H9 (cell line): ENCODE results near the gene PTGR1. TPM values are rescaled to one million over a fixed set of nuclear protein-coding genes. Genes with fewer than 3 reads are reported as not detected.

Experiments used
- DNase-seq: peaks from one replicate; pipeline ENCODE4 v3.0.0-alpha.2; 2017
- H2AFZ ChIP-seq: one replicate; pipeline ENCODE4 v1.6.1; 2013; ENCODE audit warnings: mild to moderate bottlenecking, low read length, control low read depth, moderate library complexity
- H2AK5ac ChIP-seq: 2 replicates; pipeline ENCODE4 v1.6.1; 2013; ENCODE audit warnings: low read length, control low read depth, mixed read lengths; ENCODE audit not compliant: insufficient read length
- H2BK120ac ChIP-seq: one replicate; pipeline ENCODE4 v1.6.1; 2013; ENCODE audit warnings: low read depth, mild to moderate bottlenecking, low read length, control low read depth, inconsistent platforms; ENCODE audit not compliant: poor library complexity, severe bottlenecking
- H2BK12ac ChIP-seq: 2 replicates; pipeline ENCODE4 v1.6.1; 2013; ENCODE audit warnings: low read length, control low read depth, mixed read lengths, low read depth; ENCODE audit not compliant: insufficient read length
- H2BK15ac ChIP-seq: 2 replicates; pipeline ENCODE4 v1.6.1; 2013; ENCODE audit warnings: low read depth, low read length, control low read depth
- H2BK20ac ChIP-seq: one replicate; pipeline ENCODE4 v1.6.1; 2013; ENCODE audit warnings: low read depth, mild to moderate bottlenecking, low read length, control low read depth, inconsistent platforms; ENCODE audit not compliant: poor library complexity, severe bottlenecking
- H2BK5ac ChIP-seq: 2 replicates; pipeline ENCODE4 v1.6.1; 2013; ENCODE audit warnings: low read length, control low read depth, mixed read lengths; ENCODE audit not compliant: insufficient read length
- H3K14ac ChIP-seq: 2 replicates; pipeline ENCODE4 v1.6.1; 2013; ENCODE audit warnings: low read length, control low read depth; ENCODE audit not compliant: insufficient read depth
- H3K18ac ChIP-seq: 2 replicates; pipeline ENCODE4 v1.6.1; 2013; ENCODE audit warnings: low read depth, mild to moderate bottlenecking, mixed read lengths, low read length, control low read depth; ENCODE audit not compliant: insufficient read length
- H3K23ac ChIP-seq: 2 replicates; pipeline ENCODE4 v1.6.1; 2013; ENCODE audit warnings: low read length, control low read depth, mixed read lengths, low read depth; ENCODE audit not compliant: insufficient read length
- H3K23me2 ChIP-seq: 2 replicates; pipeline ENCODE4 v1.6.1; 2013; ENCODE audit warnings: low read depth, mild to moderate bottlenecking, mixed read lengths, low read length, control low read depth; ENCODE audit not compliant: insufficient read length, poor library complexity, severe bottlenecking
- H3K27ac ChIP-seq: 2 replicates; pipeline ENCODE4 v1.5.1; 2013; ENCODE audit warnings: low read length, control low read depth, mixed read lengths, low read depth; ENCODE audit not compliant: insufficient read length
- H3K27me3 ChIP-seq: 2 replicates; pipeline ENCODE4 v1.6.1; 2013; ENCODE audit warnings: low read length, control low read depth, inconsistent platforms; ENCODE audit not compliant: insufficient read depth
- H3K4ac ChIP-seq: 2 replicates; pipeline ENCODE4 v1.6.1; 2013; ENCODE audit warnings: low read depth, mild to moderate bottlenecking, control low read depth, inconsistent platforms, low read length, moderate library complexity
- H3K4me1 ChIP-seq: 2 replicates; pipeline ENCODE4 v1.6.1; 2013; ENCODE audit warnings: low read length, control low read depth, inconsistent platforms; ENCODE audit not compliant: insufficient read depth
- H3K4me2 ChIP-seq: 2 replicates; pipeline ENCODE4 v1.6.1; 2013; ENCODE audit warnings: low read length, control low read depth, mixed read lengths; ENCODE audit not compliant: insufficient read length, insufficient read depth
- H3K56ac ChIP-seq: 2 replicates; pipeline ENCODE4 v1.6.1; 2013; ENCODE audit warnings: low read depth, mild to moderate bottlenecking, mixed read lengths, low read length, control low read depth; ENCODE audit not compliant: insufficient read length
- H3K79me1 ChIP-seq: 2 replicates; pipeline ENCODE4 v1.6.1; 2013; ENCODE audit warnings: low read depth, mild to moderate bottlenecking, moderate library complexity, low read length, control low read depth, inconsistent platforms; ENCODE audit not compliant: insufficient read depth, poor library complexity, severe bottlenecking
- H3K79me2 ChIP-seq: 2 replicates; pipeline ENCODE4 v1.6.1; 2013; ENCODE audit warnings: low read length, control low read depth, inconsistent platforms; ENCODE audit not compliant: insufficient read depth
- H3K9ac ChIP-seq: 2 replicates; pipeline ENCODE4 v1.6.1; 2013; ENCODE audit warnings: low read length, control low read depth, mixed read lengths; ENCODE audit not compliant: insufficient read length; ENCODE audit errors: extremely low read depth
- H3K9me3 ChIP-seq: one replicate; pipeline ENCODE4 v1.6.1; 2013; ENCODE audit warnings: low read depth, low read length, inconsistent platforms; ENCODE audit not compliant: control insufficient read depth
- H3T11ph ChIP-seq: one replicate; pipeline ENCODE4 v1.6.1; 2013; ENCODE audit warnings: mild to moderate bottlenecking, low read length, control low read depth, inconsistent platforms
- H4K20me1 ChIP-seq: one replicate; pipeline ENCODE4 v1.6.1; 2013; ENCODE audit not compliant: control insufficient read depth, insufficient read length, insufficient read depth
- H4K5ac ChIP-seq: 2 replicates; pipeline ENCODE4 v1.6.1; 2013; ENCODE audit warnings: low read depth, mild to moderate bottlenecking, mixed read lengths, low read length, control low read depth; ENCODE audit not compliant: insufficient read length
- H4K8ac ChIP-seq: replicated peaks from 2 replicates; pipeline ENCODE4 v1.6.1; 2013; ENCODE audit warnings: low read length, control low read depth, mixed read lengths, low read depth; ENCODE audit not compliant: insufficient read length
- H4K91ac ChIP-seq: 2 replicates; pipeline ENCODE4 v1.6.1; 2013; ENCODE audit warnings: low read depth, mild to moderate bottlenecking, moderate library complexity, mixed read lengths, low read length, control low read depth; ENCODE audit not compliant: insufficient read length
- H3K27ac Mint-ChIP-seq, 3 experiments: 2 replicates in 2 of 3; 3 replicates in 1 of 3; pipeline ENCODE4 v1.8.0; 2020 to 2021; ENCODE audit warnings: mixed read lengths in 3 of 3, mild to moderate bottlenecking in 1 of 3, moderate library complexity in 1 of 3
- H3K27me3 Mint-ChIP-seq: 2 replicates; pipeline ENCODE4 v1.8.0; 2021; ENCODE audit warnings: low read depth, mild to moderate bottlenecking, moderate library complexity, mixed read lengths
- H3K36me3 Mint-ChIP-seq, 3 experiments: 2 replicates in 2 of 3; 3 replicates in 1 of 3; pipeline ENCODE4 v1.8.0; 2020 to 2021; ENCODE audit warnings: low read depth in 3 of 3, mixed read lengths in 3 of 3; ENCODE audit not compliant: insufficient read depth in 1 of 3
- H3K4me1 Mint-ChIP-seq, 2 experiments: 2 replicates each; pipeline ENCODE4 v1.8.0; 2020; ENCODE audit warnings: mixed read lengths in 2 of 2
- H3K4me3 Mint-ChIP-seq, 2 experiments: 2 replicates in 1 of 2; 3 replicates in 1 of 2; pipeline ENCODE4 v1.8.0; 2020 to 2021; ENCODE audit warnings: mild to moderate bottlenecking in 2 of 2, mixed read lengths in 2 of 2, moderate library complexity in 1 of 2
- H3K9me3 Mint-ChIP-seq, 2 experiments: 2 replicates in 1 of 2; 3 replicates in 1 of 2; pipeline ENCODE4 v1.8.0; 2020; ENCODE audit warnings: mild to moderate bottlenecking in 2 of 2, mixed read lengths in 2 of 2, moderate library complexity in 1 of 2
- CTCF ChIP-seq: fragments of 200-600 bp; sonication (generic); conservative IDR thresholded peaks from 3 replicates; pipeline ENCODE4 v1.8.0; 2021; ENCODE audit warnings: antibody characterized with exemption, mild to moderate bottlenecking
- WGBS: extraction: QIAGEN DNeasy Blood & Tissue Kit; methylation state at CpG from one replicate; pipeline ENCODE4 v1.1.7; 2013; ENCODE audit warnings: missing lambda C conversion rate, low lambda C conversion rate, mixed read lengths; ENCODE audit not compliant: insufficient read length; ENCODE audit errors: extremely low coverage; 5-methylcytosine and 5-hydroxymethylcytosine counted together
- total RNA-seq: library from RNA; stranded (reverse); gene quantifications from 2 replicates; pipeline ENCODE4 v1.2.1, GENCODE V29; 2021

Gene PTGR1
- total RNA-seq, 1 experiment from 2014 or later = 45.2 TPM

- H3K4ac ChIP-seq = no peak overlapping the region
- H3K79me1 ChIP-seq = no peaks in the 10 kb centered on the region
- H3K9me3 Mint-ChIP-seq = no peaks in the 10 kb centered on the region; a peak in 1 of 5 replicates
- H3K23me2 ChIP-seq = no peaks in the 10 kb centered on the region
- no peaks in the 10 kb centered on the region for H3K79me2 ChIP-seq
- no peak overlapping the region for H2BK20ac ChIP-seq
- H2AFZ ChIP-seq = no peak overlapping the region
- no peak overlapping the region for H2AK5ac ChIP-seq
- no peak overlapping the region for H4K5ac ChIP-seq
- H3K9ac ChIP-seq = no peak overlapping the region
- no peak overlapping the region for H4K91ac ChIP-seq
- H3K27me3 ChIP-seq = no peaks in the 10 kb centered on the region
- H3K4me3 Mint-ChIP-seq = no peak overlapping the region
- H3K4me1 ChIP-seq = no peaks in the 10 kb centered on the region
- WGBS = no CpG with 5 or more reads among the region's 8 CpGs
- H3K4me1 Mint-ChIP-seq = no peaks in the 10 kb centered on the region
- H3K18ac ChIP-seq = no peak overlapping the region
- no peak overlapping the region for H2BK120ac ChIP-seq
- H4K20me1 ChIP-seq = no peaks in the 10 kb centered on the region
- H3K23ac ChIP-seq = no peak overlapping the region
- no peak overlapping the region for H4K8ac ChIP-seq
- no peaks in the 10 kb centered on the region for H3K9me3 ChIP-seq
- no peak overlapping the region for H3K27ac ChIP-seq
- H3K36me3 Mint-ChIP-seq = peaks cover 17 to 35% (median 32%) of the 10 kb centered on the region in 3 experiments; a peak in 6 of 7 replicates
- no peak overlapping the region for H2BK15ac ChIP-seq
- DNase-seq = no peak
- H3K56ac ChIP-seq = no peak overlapping the region
- H3K14ac ChIP-seq = no peak overlapping the region
- H2BK5ac ChIP-seq = no peak overlapping the region
- no peak overlapping the region for H3K4me2 ChIP-seq
- no peak for TF ChIP-seq CTCF
- H3K27me3 Mint-ChIP-seq = no peaks in the 10 kb centered on the region
- H3K27ac Mint-ChIP-seq = peak overlapping the region in 1 of 3 experiments; percentile 8; a peak in 1 of 7 replicates
- no peak overlapping the region for H3T11ph ChIP-seq
- H2BK12ac ChIP-seq = no peak overlapping the region
These were observed 44.8 kb upstream of the PTGR1 start for GRCh38 chr9:111644195-111644772.
